ENCODE results near the gene CACNB4. TPM values are rescaled to one million over a fixed set of nuclear protein-coding genes. Genes with fewer than 3 reads are reported as not detected.

CACNB4 gene
- total and polyA plus RNA-seq, 2 of the 4 experiments (the other 2 are of a cell fraction) = 0.12 to 0.36 TPM

GRCh38 chr2:151828143-151828889, 270.5 kb downstream of the CACNB4 start, which contains the start of gene ARL5A:
Gene ARL5A, minus strand, starts transcription at chr2:151828421. Its CDS starts 245 bp downstream, at chr2:151828176.
- Histone ChIP-seq H3K36me3 (ENCODE audit: control insufficient read depth, insufficient read depth, low read length) (no peaks in the 10 kb centered on the region), H2BK20ac (ENCODE audit: low read depth, low read length) (0 out of 2 replicates have a peak within 1 kb of the TSS, but pooled peaks have one; percentile 1), H2BK5ac (ENCODE audit: low read depth, low read length, poor library complexity, severe bottlenecking) (peak within 1 kb of the TSS; percentile 70), H3K9me3 (ENCODE audit: control insufficient read depth, insufficient read depth, low read length) (no peaks in the 10 kb centered on the region), H2AK9ac (replicated peaks; ENCODE audit: low read depth, low read length, poor library complexity) (peak within 1 kb of the TSS; percentile 73), H3K18ac (ENCODE audit: low read depth, low read length) (peak within 1 kb of the TSS; percentile 19), H3K27me3 (ENCODE audit: control insufficient read depth, insufficient read depth, low read length) (no peaks in the 10 kb centered on the region), H3K27ac (ENCODE audit: insufficient read depth, low read length) (peak within 1 kb of the TSS; percentile 53), H2BK15ac (ENCODE audit: low read depth, low read length) (no peak within 1 kb of the TSS; the same call in 2 of the 3 replicates), H3K9ac (ENCODE audit: low read depth, low read length) (peak within 1 kb of the TSS; percentile 90), H3K14ac (replicated peaks; ENCODE audit: low read depth, low read length) (peak within 1 kb of the TSS; percentile 94), H3K4me2 (ENCODE audit: low read depth, low read length) (peak within 1 kb of the TSS; percentile 95), H2AK5ac (ENCODE audit: low read depth, low read length) (peak within 1 kb of the TSS; percentile 35; the same call in 1 of the 2 replicates), H2BK120ac (ENCODE audit: low read depth, low read length) (peak within 1 kb of the TSS; percentile 33), H4K20me1 (ENCODE audit: insufficient read depth, low read length) (peaks cover 13% of the 10 kb centered on the region), H3K79me1 (ENCODE audit: low read depth in 1 of 2, low read length in 2 of 2) (peaks cover 6 to 25% of the 10 kb centered on the region in 2 experiments; a peak in 3 of 4 replicates), H4K5ac (ENCODE audit: low read depth, low read length) (peak within 1 kb of the TSS; percentile 33), H3K4me3 (ENCODE audit: insufficient read depth, low read depth, low read length) (peak within 1 kb of the TSS; percentile 80), H3K56ac (ENCODE audit: extremely low read depth, insufficient read depth, low read length) (peak within 1 kb of the TSS; percentile 42; the same call in 1 of the 2 replicates), H4K8ac (ENCODE audit: low read depth in 2 of 2, low read length in 2 of 2) (peak within 1 kb of the TSS; percentile 91 to 93), H2AFZ (replicated peaks; ENCODE audit: low read length, poor library complexity) (peak within 1 kb of the TSS; percentile 95), H3K23ac (ENCODE audit: low read depth, low read length) (peak within 1 kb of the TSS; percentile 96), H4K91ac (ENCODE audit: insufficient read depth, low read depth, low read length) (peak within 1 kb of the TSS; percentile 74), H3K4me1 (ENCODE audit: control insufficient read depth, insufficient read depth, low read length) (peaks cover 4% of the 10 kb centered on the region), H3K4ac (ENCODE audit: low read depth, low read length) (peak within 1 kb of the TSS; percentile 90), H3K9me1 (ENCODE audit: insufficient read depth, low read length) (peaks cover 6% of the 10 kb centered on the region; the same call in 1 of the 2 replicates)
- DNase-seq (peak; percentile 93), ATAC-seq (ENCODE audit: low read depth) (peak; percentile 97)
- WGBS, 2 experiments (ENCODE audit: extremely low coverage in 2 of 2, insufficient read length in 1 of 2) = 0% methylated on average over 37 of the region's 64 CpGs; no CpG with 5 or more reads in 1 of the 2 experiments
- ChIA-PET POLR2A (ENCODE audit: unreplicated experiment) (interaction anchor here (0.8 kb wide), 1 partner anchor 9 kb away, joined by 4 read pairs; no protein-coding TSS in a partner anchor), CTCF (no interaction called here)
- dilution Hi-C loops (cut with HindIII; ENCODE audit: low sequenced_read_pairs, unreplicated experiment) = no loop called here
- intact Hi-C loops (cut with micrococcal nuclease) = loop anchor here (5.0 kb wide), 1 partner anchor 56 kb away; no protein-coding TSS in a partner anchor
- in situ Hi-C loops (cut with MboI; ENCODE audit: low sequenced_read_pairs) = no loop called here
- no TSS peak for BruUV-seq (replicated peaks)
- TF ChIP-seq MXI1 (IDR thresholded peaks at IDR 0.05; ENCODE audit: borderline replicate concordance, low read depth, low read length) (no peak), ELK1 (IDR thresholded peaks at IDR 0.05; ENCODE audit: borderline replicate concordance, low read depth, low read length) (no peak), MAZ (IDR thresholded peaks at IDR 0.05; ENCODE audit: borderline replicate concordance, low read depth, low read length) (peak; percentile 88; the same call in 1 of the 2 replicates), POLR2A (IDR thresholded peaks at IDR 0.05; ENCODE audit: low read depth, low read length) (peak; percentile 72; the same call in 1 of the 2 replicates), RCOR1 (IDR thresholded peaks at IDR 0.05; ENCODE audit: insufficient replicate concordance, low read length) (peak; percentile 9), USF2 (IDR thresholded peaks at IDR 0.05; ENCODE audit: low read depth, low read length) (0 out of 2 replicates have a peak, but pooled peaks have one; percentile 35)
